Liver (tissue), 3 donors: ENCODE results near the gene IL23A.

Experiments
- GABPA ChIP-seq, 2 donors: IDR thresholded peaks in 1 of 2; conservative IDR thresholded peaks in 1 of 2; 2 replicates each; pipeline ENCODE4 v1.6.1; 2016; ENCODE audit warnings: antibody characterized with exemption in 2 of 2, mild to moderate bottlenecking in 1 of 2, moderate library complexity in 1 of 2
- RAD21 ChIP-seq, 2 donors: IDR thresholded peaks; 2 replicates each; pipeline ENCODE4 v1.6.1; 2016; ENCODE audit warnings: antibody characterized with exemption in 2 of 2, mild to moderate bottlenecking in 2 of 2
- ZBTB33 ChIP-seq: IDR thresholded peaks from 2 replicates; pipeline ENCODE4 v1.6.1; 2016; ENCODE audit warnings: antibody characterized with exemption
- TF ChIP-seq, protein P1 (sequence below): fragments of 150-350 bp; IDR thresholded peaks from 2 replicates; pipeline ENCODE4 v1.5.1; 2017; ENCODE audit warnings: improper control_type of control experiment, low read depth, low read length; ENCODE audit not compliant: missing input control
- donor health status: healthy.
- donor health status: healthy.

GRCh38 chr12:56362130-56363059, 23.7 kb downstream of the IL23A start, which contains the start of gene APOF:
- TF ChIP-seq GABPA (IDR thresholded peaks at IDR 0.05 in 1 of 2, conservative IDR thresholded peaks at IDR 0.05 in 1 of 2) (peak in 1 of 2 donors; percentile 74), ZBTB33 (peak; percentile 58), RAD21 (IDR thresholded peaks at IDR 0.05) (peak; percentile 40 to 53)
- TF ChIP-seq, protein P1, sequence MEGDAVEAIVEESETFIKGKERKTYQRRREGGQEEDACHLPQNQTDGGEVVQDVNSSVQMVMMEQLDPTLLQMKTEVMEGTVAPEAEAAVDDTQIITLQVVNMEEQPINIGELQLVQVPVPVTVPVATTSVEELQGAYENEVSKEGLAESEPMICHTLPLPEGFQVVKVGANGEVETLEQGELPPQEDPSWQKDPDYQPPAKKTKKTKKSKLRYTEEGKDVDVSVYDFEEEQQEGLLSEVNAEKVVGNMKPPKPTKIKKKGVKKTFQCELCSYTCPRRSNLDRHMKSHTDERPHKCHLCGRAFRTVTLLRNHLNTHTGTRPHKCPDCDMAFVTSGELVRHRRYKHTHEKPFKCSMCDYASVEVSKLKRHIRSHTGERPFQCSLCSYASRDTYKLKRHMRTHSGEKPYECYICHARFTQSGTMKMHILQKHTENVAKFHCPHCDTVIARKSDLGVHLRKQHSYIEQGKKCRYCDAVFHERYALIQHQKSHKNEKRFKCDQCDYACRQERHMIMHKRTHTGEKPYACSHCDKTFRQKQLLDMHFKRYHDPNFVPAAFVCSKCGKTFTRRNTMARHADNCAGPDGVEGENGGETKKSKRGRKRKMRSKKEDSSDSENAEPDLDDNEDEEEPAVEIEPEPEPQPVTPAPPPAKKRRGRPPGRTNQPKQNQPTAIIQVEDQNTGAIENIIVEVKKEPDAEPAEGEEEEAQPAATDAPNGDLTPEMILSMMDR, result no peak
